CD4-positive, alpha-beta T cell treated with Interleukin-12 subunit alpha and Interleukin-12 subunit beta, for 1 hour (primary cell): Measurements from ENCODE around the gene NKX1-1.

Experiments
- DNase-seq: peaks from one replicate; pipeline ENCODE4 v3.0.0-alpha.2; 2020

The NKX1-1 gene

DNA sequence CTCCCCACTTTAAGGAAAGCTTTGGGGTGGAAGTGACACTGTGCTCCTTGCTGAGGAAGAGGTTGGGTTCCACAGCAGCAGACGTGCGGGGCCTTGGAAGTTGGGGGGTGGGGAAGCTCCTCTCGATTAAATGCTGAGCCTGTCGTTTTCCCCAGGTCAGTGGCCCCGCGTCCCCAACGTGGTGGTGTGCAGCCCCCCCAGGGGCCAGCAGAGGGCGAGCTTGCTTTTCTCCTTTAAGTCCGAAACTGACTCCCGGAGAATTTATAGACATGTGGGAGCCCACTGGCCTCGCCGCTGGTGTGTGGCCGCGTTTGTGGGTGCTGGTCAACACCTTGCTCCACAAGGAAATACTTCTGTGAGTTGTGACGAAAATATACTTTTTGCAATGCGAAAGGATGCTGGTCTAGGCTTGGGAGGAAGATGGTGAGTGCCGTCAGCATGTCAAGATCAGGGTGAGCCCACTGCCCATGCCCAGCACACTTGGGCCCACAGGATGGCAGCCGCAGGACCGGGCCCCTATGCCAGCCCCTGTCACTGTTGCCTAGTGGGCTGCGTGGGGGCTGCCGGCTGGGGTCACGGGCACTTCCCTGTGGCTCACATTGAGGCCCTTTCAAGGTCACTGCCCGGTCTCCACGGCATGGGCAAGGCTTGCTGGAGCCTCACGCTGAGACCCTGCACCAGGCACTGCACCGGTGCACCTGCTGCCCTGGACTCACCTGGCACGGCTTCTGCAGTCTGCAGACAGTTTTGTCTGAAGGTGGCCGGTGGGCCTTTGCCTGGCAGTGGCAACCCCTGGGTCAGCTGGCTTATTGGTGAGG, 49.9 kb downstream of the NKX1-1 start:
- peak; percentile 60 for DNase-seq

DNA sequence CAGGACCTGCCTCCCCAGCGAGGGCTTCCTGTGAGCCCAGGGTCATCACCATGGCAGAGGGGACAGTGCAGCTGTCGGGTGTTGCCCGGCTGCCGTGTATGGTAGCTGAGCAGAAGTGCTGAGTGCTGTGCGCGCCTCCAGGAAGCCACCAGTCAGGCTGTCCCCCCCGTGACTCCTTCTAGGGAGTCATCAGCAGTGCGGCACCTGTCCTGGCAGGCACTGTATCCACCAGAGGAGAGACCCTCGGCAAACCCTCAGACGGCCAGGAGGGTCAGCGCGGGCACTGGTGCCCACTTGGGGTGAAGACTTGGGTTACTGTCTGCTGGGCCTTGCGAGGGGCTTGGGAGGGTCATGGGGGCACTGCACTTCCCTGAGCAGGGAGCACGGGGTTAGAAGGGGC, 50.9 kb downstream of the NKX1-1 start:
- DNase-seq, result no peak

DNA sequence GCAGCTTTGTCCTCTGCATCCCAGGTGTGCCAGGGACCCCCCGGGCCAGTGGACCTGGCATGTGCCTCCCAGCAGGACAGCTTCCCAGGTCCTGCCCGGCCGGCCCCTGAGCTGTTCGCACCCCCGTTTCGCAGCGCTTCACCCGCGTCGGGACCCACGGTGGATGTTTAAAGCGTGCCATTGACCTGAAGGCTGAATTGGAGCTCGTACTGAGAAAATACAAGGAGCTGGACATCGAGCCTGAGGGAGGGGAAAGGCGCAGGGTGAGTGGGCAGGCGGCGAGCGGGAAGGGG, 51.3 kb downstream of the NKX1-1 start:
- no peak for DNase-seq

DNA sequence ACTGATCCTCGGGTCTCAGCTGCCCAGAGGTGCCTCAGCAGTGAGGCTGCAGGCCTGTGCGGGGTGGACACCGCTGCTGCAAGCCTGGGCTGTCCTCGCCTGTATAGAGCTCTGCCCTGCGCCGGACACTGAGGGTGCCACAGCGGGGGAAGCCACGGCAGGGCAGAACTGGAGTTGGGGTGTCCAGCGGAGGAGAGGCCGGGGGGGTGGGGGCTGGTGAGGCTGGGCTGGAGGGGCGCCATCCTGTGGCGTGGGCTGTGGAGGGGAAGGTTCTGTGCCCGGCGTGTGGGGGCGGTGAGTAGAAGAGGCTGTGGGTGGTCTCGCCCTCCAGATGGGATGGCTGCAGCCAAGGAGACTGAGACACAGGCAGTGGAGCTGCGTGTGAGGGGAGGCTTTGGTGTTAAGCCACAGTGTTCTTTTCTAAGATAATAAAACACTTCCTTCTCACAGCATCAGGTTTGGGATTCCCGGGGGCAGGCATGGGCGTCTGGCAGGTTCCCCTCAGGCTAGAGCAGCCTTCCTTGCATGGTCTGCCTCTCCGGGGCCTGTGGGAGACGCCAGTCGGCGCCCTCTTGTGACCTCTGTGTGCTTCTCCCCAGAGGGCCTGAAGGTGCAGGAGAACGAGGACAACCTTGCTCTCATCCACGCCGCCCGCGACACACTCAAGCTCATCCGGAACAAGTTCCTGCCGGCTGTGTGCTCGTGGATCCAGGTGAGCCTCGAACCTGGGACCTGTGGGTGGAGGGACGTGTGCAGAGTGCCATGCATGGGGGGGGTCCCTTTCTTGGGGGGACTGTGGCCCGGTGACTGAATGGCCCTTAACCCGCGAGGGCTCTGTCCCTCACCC, 51.9 kb downstream of the NKX1-1 start:
- no peak for DNase-seq

DNA sequence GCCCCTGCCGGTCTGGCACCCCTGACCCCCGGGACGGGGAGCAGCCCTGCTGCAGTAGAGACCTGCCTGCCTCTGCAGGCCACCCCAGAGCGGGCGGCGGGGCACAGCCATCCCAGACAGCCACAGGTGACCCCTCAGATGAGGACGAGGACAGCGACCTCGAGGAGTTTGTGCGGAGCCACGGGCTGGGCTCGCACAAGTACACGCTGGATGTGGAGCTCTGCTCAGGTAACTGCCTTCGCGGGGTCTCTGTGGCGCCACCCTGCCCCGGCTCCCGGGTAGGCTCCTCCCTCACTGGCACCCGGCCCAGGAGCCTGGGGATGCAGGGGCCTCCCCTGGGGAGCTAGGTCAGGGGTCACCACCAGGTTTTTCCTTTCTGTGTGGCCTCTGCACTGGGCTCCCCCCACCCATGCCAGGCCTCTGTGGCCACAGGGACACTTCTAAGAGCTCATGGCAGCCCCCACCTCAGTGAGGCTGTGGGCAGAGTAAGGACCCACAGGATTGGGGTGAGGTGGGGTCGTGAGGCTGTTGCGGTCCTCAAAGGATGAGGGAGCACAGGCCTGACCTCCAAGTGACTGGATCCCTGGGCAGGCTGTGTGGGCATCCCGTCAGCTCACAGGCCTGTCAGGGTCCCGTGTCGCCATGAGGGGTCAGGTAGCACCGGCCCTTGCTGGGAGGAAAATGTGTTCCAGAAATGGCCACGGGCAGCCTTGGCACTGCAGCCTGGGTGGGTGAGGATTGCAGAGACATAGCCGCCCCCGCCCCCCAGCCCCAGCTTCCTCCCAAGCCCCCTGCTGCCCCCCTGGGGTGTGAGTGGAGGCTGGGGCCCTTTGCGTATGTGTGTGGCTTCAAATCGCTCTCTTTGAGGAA, 52.8 kb downstream of the NKX1-1 start:
- DNase-seq, result no peak
